H7 (cell line): ENCODE measurements around the gene NDRG2. TPM values are rescaled to one million over a fixed set of nuclear protein-coding genes. Genes with fewer than 3 reads are reported as not detected.
A peak's percentile ranks its signal among the peaks of the same experiment; 100 is the strongest.

Source experiments
- DNase-seq: peaks from one replicate; pipeline ENCODE4 v3.0.0; 2012
- H3K27me3 ChIP-seq: 2 replicates; pipeline ENCODE4 v1.6.0; 2011; ENCODE audit warnings: mild to moderate bottlenecking, low read length; ENCODE audit not compliant: control insufficient read depth, insufficient read depth
- H3K36me3 ChIP-seq: replicated peaks from 2 replicates; pipeline ENCODE4 v1.5.1; 2011; ENCODE audit warnings: low read length; ENCODE audit not compliant: control insufficient read depth, insufficient read depth
- H3K4me3 ChIP-seq: 2 replicates; pipeline ENCODE4 v1.5.1; 2011; ENCODE audit warnings: low read depth, mild to moderate bottlenecking, control low read depth, low read length, moderate library complexity; ENCODE audit not compliant: insufficient read depth
- total RNA-seq: library from RNA; depleted of rRNA; stranded (reverse); fragments of >200 nt; shearing (Covaris generic); gene quantifications from 2 replicates; pipeline ENCODE4 v1.2.3, GENCODE V29; 2014; rRNA removed

Gene NDRG2
- 21.5 and 33.5 TPM in 2 replicates for total RNA-seq

GRCh38 chr14:21024585-21025370, at the start of gene NDRG2:
NDRG2 (minus strand) TSS chr14:21025061; CDS start chr14:21023315, 1,746 bp downstream.
- Histone ChIP-seq H3K4me3 (peak within 1 kb of the TSS; percentile 81), H3K36me3 (no peaks in the 10 kb centered on the region), H3K27me3 (peaks cover 21% of the 10 kb centered on the region)
- DNase-seq, result peak; percentile 98

GRCh38 chr14:21073921-21074320, 49.1 kb upstream of the NDRG2 start:
- peaks cover 4% of the 10 kb centered on the region for H3K27me3 ChIP-seq
- no peak overlapping the region for H3K4me3 ChIP-seq
- DNase-seq, result no peak
- peaks cover 24% of the 10 kb centered on the region for H3K36me3 ChIP-seq

- H3K4me3 ChIP-seq, result no peak overlapping the region
- no peak for DNase-seq
- peaks cover 17% of the 10 kb centered on the region for H3K36me3 ChIP-seq
- peaks cover 7% of the 10 kb centered on the region for H3K27me3 ChIP-seq
Measured at GRCh38 chr14:21072781-21073339, 48.0 kb upstream of the NDRG2 start.

- H3K36me3 ChIP-seq, result peaks cover 13% of the 10 kb centered on the region
- H3K4me3 ChIP-seq, result peak overlapping the region; percentile 86
- DNase-seq, result peak; percentile 68
- H3K27me3 ChIP-seq, result peaks cover 7% of the 10 kb centered on the region
Measured at GRCh38 chr14:21072031-21072473, 47.2 kb upstream of the NDRG2 start.

GRCh38 chr14:21071225-21072030, 46.6 kb upstream of the NDRG2 start:
- Histone ChIP-seq H3K36me3 (peaks cover 10% of the 10 kb centered on the region), H3K4me3 (peak overlapping the region; percentile 86), H3K27me3 (peaks cover 7% of the 10 kb centered on the region)
- peak; percentile 97 for DNase-seq

GRCh38 chr14:21070610-21071224, 45.9 kb upstream of the NDRG2 start:
- Histone ChIP-seq H3K4me3 (peak overlapping the region; percentile 86), H3K36me3 (peaks cover 5% of the 10 kb centered on the region), H3K27me3 (peaks cover 7% of the 10 kb centered on the region)
- peak; percentile 89 for DNase-seq

GRCh38 chr14:21070083-21070609, 45.3 kb upstream of the NDRG2 start, which contains the start of gene ARHGEF40:
ARHGEF40 (plus strand) TSS chr14:21070304; CDS start chr14:21070397, 93 bp downstream.
- Histone ChIP-seq H3K36me3 (peaks cover 5% of the 10 kb centered on the region), H3K27me3 (peaks cover 7% of the 10 kb centered on the region), H3K4me3 (peak within 1 kb of the TSS; percentile 86)
- DNase-seq, result peak; percentile 88

GRCh38 chr14:21069388-21070082, 44.7 kb upstream of the NDRG2 start:
- peak; percentile 93 for DNase-seq
- H3K4me3 ChIP-seq, result peak overlapping the region; percentile 86
- H3K36me3 ChIP-seq, result peaks cover 4% of the 10 kb centered on the region
- H3K27me3 ChIP-seq, result peaks cover 7% of the 10 kb centered on the region

GRCh38 chr14:21068521-21069387, 43.9 kb upstream of the NDRG2 start:
- Histone ChIP-seq H3K27me3 (peaks cover 7% of the 10 kb centered on the region), H3K4me3 (peak overlapping the region; percentile 86), H3K36me3 (peaks cover 4% of the 10 kb centered on the region)
- peak; percentile 80 for DNase-seq

GRCh38 chr14:21066882-21067502, 42.1 kb upstream of the NDRG2 start:
- peak; percentile 60 for DNase-seq
- Histone ChIP-seq H3K27me3 (peaks cover 7% of the 10 kb centered on the region), H3K36me3 (no peaks in the 10 kb centered on the region), H3K4me3 (no peak overlapping the region)

- DNase-seq, result peak; percentile 43
- Histone ChIP-seq H3K36me3 (no peaks in the 10 kb centered on the region), H3K27me3 (no peaks in the 10 kb centered on the region), H3K4me3 (no peak overlapping the region)
Measured at GRCh38 chr14:21063479-21063878, 38.6 kb upstream of the NDRG2 start.

- no peaks in the 10 kb centered on the region for H3K36me3 ChIP-seq
- H3K4me3 ChIP-seq, result no peak overlapping the region
- no peaks in the 10 kb centered on the region for H3K27me3 ChIP-seq
- DNase-seq, result no peak
Measured at GRCh38 chr14:21061347-21061668, 36.4 kb upstream of the NDRG2 start.
